Measurements from ENCODE around the gene LSAMP.
A peak's percentile ranks its signal among the peaks of the same experiment; 100 is the strongest.

Gene LSAMP

GRCh38 chr3:116112696-116113095, 332.6 kb downstream of the LSAMP start:
- no peaks in the 10 kb centered on the region for H3K36me3 ChIP-seq (ENCODE audit: control insufficient read depth, insufficient read depth, low read length)
- no peak overlapping the region for H3K27ac ChIP-seq (ENCODE audit: low read depth, low read length)
- H3K4me1 ChIP-seq (ENCODE audit: control insufficient read depth, insufficient read depth, low read length): peaks cover 17% of the 10 kb centered on the region; the same call in 1 of the 2 replicates

GRCh38 chr3:116111765-116112164, 333.5 kb downstream of the LSAMP start:
- no peak overlapping the region for H3K9ac ChIP-seq (ENCODE audit: low read length)
- peaks cover 17% of the 10 kb centered on the region; the same call in 1 of the 2 replicates for H3K4me1 ChIP-seq (ENCODE audit: control insufficient read depth, insufficient read depth, low read length)
- H3K27ac ChIP-seq (ENCODE audit: low read depth, low read length): no peak overlapping the region; the same call in 1 of the 2 replicates
- H3K4me3 ChIP-seq (ENCODE audit: low read depth, low read length): no peak overlapping the region
- no peaks in the 10 kb centered on the region for H3K36me3 ChIP-seq (ENCODE audit: control insufficient read depth, insufficient read depth, low read length)
- H3K9me3 ChIP-seq (ENCODE audit: control insufficient read depth, insufficient read depth, low read depth, low read length): no peaks in the 10 kb centered on the region
- no peaks in the 10 kb centered on the region for H3K27me3 ChIP-seq (ENCODE audit: control insufficient read depth, insufficient read depth, low read length)

More at GRCh38 chr3:116112696-116113095, 332.6 kb downstream of the LSAMP start:
- Histone ChIP-seq H3K9ac (ENCODE audit: low read length) (no peak overlapping the region), H3K4me3 (ENCODE audit: low read depth, low read length) (no peak overlapping the region), H3K9me3 (ENCODE audit: control insufficient read depth, insufficient read depth, low read depth, low read length) (no peaks in the 10 kb centered on the region), H3K27me3 (ENCODE audit: control insufficient read depth, insufficient read depth, low read length) (no peaks in the 10 kb centered on the region)

- Histone ChIP-seq H3K27me3 (ENCODE audit: control insufficient read depth, insufficient read depth, low read length) (no peaks in the 10 kb centered on the region), H3K27ac (ENCODE audit: low read depth, low read length) (no peak overlapping the region; the same call in 1 of the 2 replicates), H3K4me3 (ENCODE audit: low read depth, low read length) (peak overlapping the region; percentile 39; the same call in 1 of the 2 replicates), H3K9ac (ENCODE audit: low read length) (no peak overlapping the region), H3K4me1 (ENCODE audit: control insufficient read depth, insufficient read depth, low read length) (peaks cover 14% of the 10 kb centered on the region), H3K9me3 (ENCODE audit: control insufficient read depth, insufficient read depth, low read depth, low read length) (no peaks in the 10 kb centered on the region), H3K36me3 (ENCODE audit: control insufficient read depth, insufficient read depth, low read length) (peaks cover 5% of the 10 kb centered on the region; the same call in 1 of the 2 replicates)
Measured at GRCh38 chr3:116103868-116104530, 341.3 kb downstream of the LSAMP start.

GRCh38 chr3:116102037-116102436, 343.2 kb downstream of the LSAMP start:
- Histone ChIP-seq H3K27me3 (ENCODE audit: control insufficient read depth, insufficient read depth, low read length) (no peaks in the 10 kb centered on the region), H3K36me3 (ENCODE audit: control insufficient read depth, insufficient read depth, low read length) (peaks cover 5% of the 10 kb centered on the region; the same call in 1 of the 2 replicates), H3K4me1 (ENCODE audit: control insufficient read depth, insufficient read depth, low read length) (peaks cover 14% of the 10 kb centered on the region), H3K27ac (ENCODE audit: low read depth, low read length) (no peak overlapping the region), H3K9ac (ENCODE audit: low read length) (no peak overlapping the region), H3K9me3 (ENCODE audit: control insufficient read depth, insufficient read depth, low read depth, low read length) (no peaks in the 10 kb centered on the region), H3K4me3 (ENCODE audit: low read depth, low read length) (no peak overlapping the region)

GRCh38 chr3:116097226-116097625, 348.1 kb downstream of the LSAMP start:
- Histone ChIP-seq H3K27ac (ENCODE audit: low read depth, low read length) (no peak overlapping the region), H3K9me3 (ENCODE audit: control insufficient read depth, insufficient read depth, low read depth, low read length) (no peaks in the 10 kb centered on the region), H3K27me3 (ENCODE audit: control insufficient read depth, insufficient read depth, low read length) (no peaks in the 10 kb centered on the region), H3K4me3 (ENCODE audit: low read depth, low read length) (no peak overlapping the region), H3K36me3 (ENCODE audit: control insufficient read depth, insufficient read depth, low read length) (peaks cover 3% of the 10 kb centered on the region; the same call in 1 of the 2 replicates), H3K9ac (ENCODE audit: low read length) (no peak overlapping the region), H3K4me1 (ENCODE audit: control insufficient read depth, insufficient read depth, low read length) (no peaks in the 10 kb centered on the region)

GRCh38 chr3:116096631-116097030, 348.7 kb downstream of the LSAMP start:
- H3K9ac ChIP-seq (ENCODE audit: low read length): no peak overlapping the region
- peaks cover 3% of the 10 kb centered on the region; the same call in 1 of the 2 replicates for H3K36me3 ChIP-seq (ENCODE audit: control insufficient read depth, insufficient read depth, low read length)
- no peaks in the 10 kb centered on the region for H3K9me3 ChIP-seq (ENCODE audit: control insufficient read depth, insufficient read depth, low read depth, low read length)
- no peak overlapping the region for H3K27ac ChIP-seq (ENCODE audit: low read depth, low read length)
- H3K4me1 ChIP-seq (ENCODE audit: control insufficient read depth, insufficient read depth, low read length): no peaks in the 10 kb centered on the region
- H3K27me3 ChIP-seq (ENCODE audit: control insufficient read depth, insufficient read depth, low read length): no peaks in the 10 kb centered on the region
- no peak overlapping the region for H3K4me3 ChIP-seq (ENCODE audit: low read depth, low read length)

GRCh38 chr3:116093374-116093773, 351.9 kb downstream of the LSAMP start:
- Histone ChIP-seq H3K36me3 (ENCODE audit: control insufficient read depth, insufficient read depth, low read length) (peaks cover 3% of the 10 kb centered on the region; the same call in 1 of the 2 replicates), H3K27ac (ENCODE audit: low read depth, low read length) (no peak overlapping the region), H3K9ac (ENCODE audit: low read length) (no peak overlapping the region), H3K4me1 (ENCODE audit: control insufficient read depth, insufficient read depth, low read length) (no peaks in the 10 kb centered on the region), H3K27me3 (ENCODE audit: control insufficient read depth, insufficient read depth, low read length) (no peaks in the 10 kb centered on the region), H3K9me3 (ENCODE audit: control insufficient read depth, insufficient read depth, low read depth, low read length) (no peaks in the 10 kb centered on the region), H3K4me3 (ENCODE audit: low read depth, low read length) (no peak overlapping the region)

GRCh38 chr3:116087426-116087825, 357.9 kb downstream of the LSAMP start:
- H3K27ac ChIP-seq (ENCODE audit: low read depth, low read length): no peak overlapping the region
- H3K27me3 ChIP-seq (ENCODE audit: control insufficient read depth, insufficient read depth, low read length): no peaks in the 10 kb centered on the region
- H3K4me1 ChIP-seq (ENCODE audit: control insufficient read depth, insufficient read depth, low read length): peaks cover 9% of the 10 kb centered on the region; the same call in 1 of the 2 replicates
- no peak overlapping the region for H3K4me3 ChIP-seq (ENCODE audit: low read depth, low read length)
- no peak overlapping the region for H3K9ac ChIP-seq (ENCODE audit: low read length)
- peaks cover 3% of the 10 kb centered on the region; the same call in 1 of the 2 replicates for H3K36me3 ChIP-seq (ENCODE audit: control insufficient read depth, insufficient read depth, low read length)
- no peaks in the 10 kb centered on the region for H3K9me3 ChIP-seq (ENCODE audit: control insufficient read depth, insufficient read depth, low read depth, low read length)

GRCh38 chr3:116084999-116085791, 360.1 kb downstream of the LSAMP start:
- H3K9ac ChIP-seq (ENCODE audit: low read length): no peak overlapping the region

GRCh38 chr3:116083683-116084082, 361.6 kb downstream of the LSAMP start:
- H3K27ac ChIP-seq (ENCODE audit: low read depth, low read length): no peak overlapping the region
- H3K27me3 ChIP-seq (ENCODE audit: control insufficient read depth, insufficient read depth, low read length): no peaks in the 10 kb centered on the region
- H3K4me3 ChIP-seq (ENCODE audit: low read depth, low read length): no peak overlapping the region
- H3K36me3 ChIP-seq (ENCODE audit: control insufficient read depth, insufficient read depth, low read length): no peaks in the 10 kb centered on the region
- no peak overlapping the region for H3K9ac ChIP-seq (ENCODE audit: low read length)
- no peaks in the 10 kb centered on the region for H3K9me3 ChIP-seq (ENCODE audit: control insufficient read depth, insufficient read depth, low read depth, low read length)
- peaks cover 9% of the 10 kb centered on the region; the same call in 1 of the 2 replicates for H3K4me1 ChIP-seq (ENCODE audit: control insufficient read depth, insufficient read depth, low read length)

More at GRCh38 chr3:116084999-116085791, 360.1 kb downstream of the LSAMP start:
- no peaks in the 10 kb centered on the region for H3K36me3 ChIP-seq (ENCODE audit: control insufficient read depth, insufficient read depth, low read length)
- H3K27me3 ChIP-seq (ENCODE audit: control insufficient read depth, insufficient read depth, low read length): no peaks in the 10 kb centered on the region
- H3K4me3 ChIP-seq (ENCODE audit: low read depth, low read length): no peak overlapping the region
- H3K27ac ChIP-seq (ENCODE audit: low read depth, low read length): no peak overlapping the region
- H3K9me3 ChIP-seq (ENCODE audit: control insufficient read depth, insufficient read depth, low read depth, low read length): no peaks in the 10 kb centered on the region
- peaks cover 9% of the 10 kb centered on the region; the same call in 1 of the 2 replicates for H3K4me1 ChIP-seq (ENCODE audit: control insufficient read depth, insufficient read depth, low read length)

GRCh38 chr3:116078561-116078960, 366.7 kb downstream of the LSAMP start:
- no peaks in the 10 kb centered on the region for H3K36me3 ChIP-seq (ENCODE audit: control insufficient read depth, insufficient read depth, low read length)
- H3K4me1 ChIP-seq (ENCODE audit: control insufficient read depth, insufficient read depth, low read length): no peaks in the 10 kb centered on the region
- H3K27ac ChIP-seq (ENCODE audit: low read depth, low read length): no peak overlapping the region
- no peak overlapping the region for H3K9ac ChIP-seq (ENCODE audit: low read length)
- H3K9me3 ChIP-seq (ENCODE audit: control insufficient read depth, insufficient read depth, low read depth, low read length): no peaks in the 10 kb centered on the region
- no peak overlapping the region for H3K4me3 ChIP-seq (ENCODE audit: low read depth, low read length)
- no peaks in the 10 kb centered on the region for H3K27me3 ChIP-seq (ENCODE audit: control insufficient read depth, insufficient read depth, low read length)

Measured in HUES6 (cell line).